ENCODE measurements around the gene SHE.

SHE gene

DNA sequence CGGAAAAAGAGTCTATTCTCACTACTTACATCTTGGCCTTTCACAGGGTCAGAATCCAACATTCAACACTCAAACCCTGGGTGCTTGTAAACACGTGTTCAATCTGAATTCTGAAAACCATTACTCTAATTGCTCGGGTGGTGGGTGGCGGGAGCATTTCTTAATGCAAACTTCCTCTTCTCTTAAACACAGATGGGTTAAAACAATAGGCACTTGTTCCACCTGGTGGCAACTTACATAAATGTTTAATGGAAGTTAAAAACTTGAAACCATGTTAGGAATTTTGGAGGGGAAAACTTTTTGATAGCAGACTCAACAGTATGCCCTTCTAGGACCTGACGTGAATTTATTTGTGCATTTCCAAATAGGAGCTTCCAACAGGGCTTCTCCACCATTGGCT lies 23.6 kb downstream of the SHE start:
- DNase-seq (ENCODE audit: low spot score): peak; percentile 37

GRCh38 chr1:154478013-154478412 lies 24.2 kb downstream of the SHE start:
- no peak for DNase-seq (ENCODE audit: low spot score)

- DNase-seq (ENCODE audit: low spot score): no peak
Measured at GRCh38 chr1:154476791-154477190, 25.4 kb downstream of the SHE start.

- DNase-seq (ENCODE audit: low spot score): peak; percentile 99
Measured at GRCh38 chr1:154474802-154475201, 27.4 kb downstream of the SHE start.

GRCh38 chr1:154471304-154471703 lies 30.9 kb downstream of the SHE start:
- DNase-seq (ENCODE audit: low spot score): no peak

DNA sequence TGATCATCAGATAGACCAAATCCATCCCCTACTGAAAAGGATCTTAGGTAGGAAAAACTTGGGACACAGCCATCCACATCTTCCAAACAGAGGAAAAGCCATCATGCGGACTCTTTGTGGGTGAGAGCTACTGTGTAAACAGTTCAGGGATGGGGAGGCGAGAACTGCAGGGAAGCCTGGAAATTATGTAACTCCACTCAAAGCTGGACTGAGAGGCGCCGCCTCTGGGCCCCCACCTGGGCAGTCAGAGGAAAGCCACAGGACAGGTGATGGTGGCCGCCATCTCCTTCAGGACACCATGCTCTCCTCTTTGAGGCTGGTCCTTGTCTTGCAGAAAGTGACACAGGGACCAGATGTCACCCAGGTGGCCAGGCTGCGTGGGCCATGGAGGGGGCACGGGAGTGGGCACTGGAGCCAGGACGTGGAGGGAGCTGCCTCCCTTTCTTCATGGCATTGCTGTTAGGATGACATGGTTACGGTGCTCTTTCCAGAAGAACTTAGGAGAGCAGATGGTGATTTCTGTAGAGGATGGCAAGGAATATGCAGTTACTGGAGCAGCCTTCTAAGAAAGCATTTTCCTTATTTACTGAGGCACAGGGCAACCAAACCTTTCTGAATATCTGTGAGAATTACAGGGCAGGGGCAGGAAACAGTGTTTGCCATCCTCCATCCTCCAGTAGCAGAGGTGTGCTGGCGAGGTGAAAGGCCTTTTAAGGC lies 32.2 kb downstream of the SHE start:
- no peak for DNase-seq (ENCODE audit: low spot score)

DNA sequence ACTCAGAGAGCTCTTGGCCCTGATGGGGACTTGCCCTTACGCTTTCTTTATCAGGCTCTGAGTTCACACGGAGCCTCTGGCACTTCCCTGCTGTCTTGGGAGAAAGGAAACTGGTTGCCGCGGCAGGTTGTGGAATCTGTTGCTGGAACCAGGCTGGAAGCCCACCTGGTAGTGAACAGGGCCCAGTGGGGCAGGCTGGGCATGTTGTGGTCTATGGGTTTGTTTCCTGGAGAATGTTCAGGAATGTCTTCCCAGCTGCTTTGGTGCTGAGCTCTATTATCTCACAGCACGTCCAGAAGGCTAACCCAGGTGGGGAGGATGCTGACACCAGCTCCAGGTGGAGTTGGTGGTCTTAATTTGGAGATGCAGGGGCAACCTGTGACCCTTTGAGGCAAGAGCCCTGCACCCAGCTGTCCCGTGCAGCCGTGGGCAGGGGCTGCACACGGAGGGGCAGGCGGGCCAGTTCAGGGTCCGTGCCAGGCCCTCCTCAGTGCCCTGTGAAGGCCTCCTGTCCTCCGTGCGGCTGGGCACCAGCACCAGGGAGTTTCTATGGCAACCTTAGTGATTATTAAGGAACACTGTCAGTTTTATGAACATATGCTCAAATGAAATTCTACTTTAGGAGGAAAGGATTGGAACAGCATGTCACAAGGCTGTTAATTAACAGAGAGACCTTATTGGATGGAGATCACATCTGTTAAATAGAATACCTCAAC lies 33.5 kb downstream of the SHE start:
- no peak for DNase-seq (ENCODE audit: low spot score)

GRCh38 chr1:154467434-154468102 lies 34.6 kb downstream of the SHE start:
- no peak for DNase-seq (ENCODE audit: low spot score)

DNA sequence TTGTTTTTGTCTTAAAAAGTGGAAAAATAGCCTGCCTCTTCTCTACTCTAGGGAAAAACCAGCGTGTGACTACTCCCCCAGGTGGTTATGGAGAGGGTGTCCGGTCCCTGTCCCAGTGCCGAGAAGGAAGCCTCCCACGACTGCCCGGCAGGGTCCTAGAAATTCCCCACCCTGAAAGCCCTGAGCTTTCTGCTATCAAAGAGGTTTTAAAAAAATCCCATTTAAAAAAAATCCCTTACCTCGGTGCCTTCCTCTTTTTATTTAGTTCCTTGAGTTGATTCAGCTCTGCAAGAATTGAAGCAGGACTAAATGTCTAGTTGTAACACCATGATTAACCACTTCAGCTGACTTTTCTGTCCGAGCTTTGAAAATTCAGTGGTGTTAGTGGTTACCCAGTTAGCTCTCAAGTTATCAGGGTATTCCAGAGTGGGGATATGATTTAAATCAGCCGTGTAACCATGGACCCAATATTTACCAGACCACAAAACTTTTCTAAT lies 35.2 kb downstream of the SHE start:
- DNase-seq (ENCODE audit: low spot score): no peak

GRCh38 chr1:154466206-154466605 lies 36.0 kb downstream of the SHE start:
- DNase-seq (ENCODE audit: low spot score): no peak

DNA sequence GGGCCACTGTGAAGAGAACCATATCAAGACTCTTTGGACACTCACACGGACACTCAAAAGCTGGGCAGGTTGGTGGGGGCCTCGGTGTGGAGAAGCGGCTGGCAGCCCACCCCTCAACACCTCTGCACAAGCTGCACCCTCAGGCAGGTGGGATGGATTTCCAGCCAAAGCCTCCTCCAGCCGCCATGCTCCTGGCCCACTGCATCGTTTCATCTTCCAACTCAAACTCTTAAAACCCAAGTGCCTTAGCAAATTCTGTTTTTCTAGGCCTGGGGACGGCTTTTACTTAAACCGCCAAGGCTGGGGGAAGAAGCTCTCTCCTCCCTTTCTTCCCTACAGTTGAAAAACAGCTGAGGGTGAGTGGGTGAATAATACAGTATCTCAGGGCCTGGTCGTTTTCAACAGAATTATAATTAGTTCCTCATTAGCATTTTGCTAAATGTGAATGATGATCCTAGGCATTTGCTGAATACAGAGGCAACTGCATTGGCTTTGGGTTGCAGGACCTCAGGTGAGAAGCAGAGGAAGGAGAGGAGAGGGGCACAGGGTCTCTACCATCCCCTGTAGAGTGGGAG lies 36.5 kb downstream of the SHE start:
- DNase-seq (ENCODE audit: low spot score): no peak

DNA sequence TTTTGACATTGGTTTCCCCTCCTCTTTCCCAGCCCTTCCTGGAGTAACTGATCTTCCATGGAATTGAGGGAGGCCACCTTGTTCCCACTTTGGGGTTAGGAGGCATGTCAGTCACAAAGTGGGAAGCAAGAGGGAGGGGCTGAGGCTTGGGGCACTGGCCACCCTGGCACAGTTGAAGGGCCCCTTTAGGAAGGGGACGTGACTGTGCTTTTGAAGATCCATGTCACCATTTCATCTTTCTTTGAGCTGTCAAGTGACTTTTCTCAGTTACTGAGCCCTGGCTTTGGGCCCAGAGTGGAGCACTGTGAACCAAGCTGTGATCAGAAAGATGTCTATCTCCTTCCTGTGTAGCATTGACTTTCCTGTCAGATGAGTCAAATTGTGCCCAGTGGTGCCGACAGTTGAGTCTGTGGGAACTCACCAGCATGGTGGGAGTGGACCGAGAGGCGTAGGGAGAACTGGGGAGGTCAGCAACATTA lies 38.7 kb downstream of the SHE start:
- DNase-seq (ENCODE audit: low spot score): no peak

DNA sequence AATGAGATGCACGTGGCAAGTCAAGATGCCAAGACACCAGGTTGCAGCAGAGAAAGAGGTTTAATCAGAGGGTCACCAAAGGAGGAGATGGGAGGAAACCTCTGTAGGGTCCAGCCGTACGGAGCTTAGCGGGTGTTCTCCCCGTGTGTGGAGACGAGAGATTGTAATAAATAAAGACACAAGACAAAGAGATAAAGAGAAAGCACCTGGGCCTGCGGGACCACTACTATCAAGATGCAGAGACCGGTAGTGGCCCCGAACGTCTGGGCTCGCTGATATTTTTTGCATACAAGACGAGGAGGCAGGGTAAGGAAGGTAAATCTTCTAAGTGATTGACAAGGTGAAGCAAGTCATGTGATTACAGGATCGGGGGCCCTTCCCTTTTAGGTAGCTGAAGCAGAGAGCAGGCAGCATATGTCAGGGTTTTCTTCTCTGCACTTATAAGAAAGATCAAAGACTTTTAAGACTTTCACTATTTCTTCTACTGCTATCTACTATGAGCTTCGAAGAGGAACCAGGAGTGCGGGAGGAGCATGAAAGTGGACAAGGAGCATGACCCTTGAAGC lies 41.4 kb downstream of the SHE start:
- no peak for DNase-seq (ENCODE audit: low spot score)

- DNase-seq (ENCODE audit: low spot score): no peak
Measured at GRCh38 chr1:154459080-154459479, 43.1 kb downstream of the SHE start.

GRCh38 chr1:154456631-154457030 lies 45.6 kb downstream of the SHE start:
- DNase-seq (ENCODE audit: low spot score): no peak

GRCh38 chr1:154454386-154455120 lies 47.7 kb downstream of the SHE start:
- DNase-seq (ENCODE audit: low spot score): no peak

- DNase-seq (ENCODE audit: low spot score): no peak
Measured at GRCh38 chr1:154453574-154454352, 48.4 kb downstream of the SHE start.

- DNase-seq (ENCODE audit: low spot score): no peak
Measured at GRCh38 chr1:154453161-154453560, 49.1 kb downstream of the SHE start.

- DNase-seq (ENCODE audit: low spot score): no peak
Measured at GRCh38 chr1:154448331-154448811, 53.8 kb downstream of the SHE start.

GRCh38 chr1:154446789-154447188 lies 55.4 kb downstream of the SHE start:
- no peak for DNase-seq (ENCODE audit: low spot score)

- DNase-seq (ENCODE audit: low spot score): no peak
Measured at GRCh38 chr1:154446292-154446691, 55.9 kb downstream of the SHE start.
